Germinal center (tissue), 1 donor: ENCODE data around the gene EGFR.

Experiments used
- DNase-seq: peaks from one replicate; pipeline ENCODE4 v3.0.0; 2012; ENCODE audit warnings: mixed read lengths, low spot score

EGFR gene

DNA sequence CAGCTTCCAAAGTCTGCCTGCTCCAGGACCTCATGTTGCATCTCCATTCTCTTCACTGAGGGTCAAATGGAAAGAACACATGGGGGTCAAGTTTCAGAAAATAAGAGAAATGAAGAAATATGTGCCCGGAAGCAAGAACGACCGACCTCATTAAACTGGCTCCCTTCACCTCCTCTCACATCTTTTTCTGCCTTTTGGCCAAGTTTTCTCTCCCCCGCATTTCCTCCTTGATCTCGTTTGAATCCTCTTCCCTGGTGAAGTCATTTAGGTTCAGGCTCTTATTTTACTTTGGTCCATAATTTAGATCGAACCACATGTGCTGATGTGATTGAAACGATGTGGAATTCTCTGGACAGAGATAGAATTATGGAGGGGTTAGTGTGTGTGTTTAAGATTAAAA lies 44.2 kb downstream of the EGFR start:
- no peak for DNase-seq

DNA sequence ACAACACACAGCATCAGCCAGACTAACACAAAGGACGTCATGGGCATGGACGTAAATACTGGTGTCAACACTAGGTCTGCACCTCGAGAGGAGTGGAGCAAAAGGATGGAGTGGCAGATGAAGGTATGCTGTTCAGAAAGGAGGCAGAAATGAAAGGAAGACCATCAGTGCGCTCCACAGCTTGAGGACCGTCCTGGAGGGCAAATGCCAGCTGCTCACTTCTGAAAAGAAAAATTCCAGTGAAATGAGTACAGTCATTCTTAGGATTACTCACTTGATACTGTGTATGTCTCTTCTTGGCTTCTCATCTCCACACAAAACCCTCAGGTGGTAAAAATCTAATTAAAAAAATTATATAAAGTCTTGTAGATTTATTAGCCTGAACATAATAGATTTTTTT lies 44.8 kb downstream of the EGFR start:
- DNase-seq = no peak

DNA sequence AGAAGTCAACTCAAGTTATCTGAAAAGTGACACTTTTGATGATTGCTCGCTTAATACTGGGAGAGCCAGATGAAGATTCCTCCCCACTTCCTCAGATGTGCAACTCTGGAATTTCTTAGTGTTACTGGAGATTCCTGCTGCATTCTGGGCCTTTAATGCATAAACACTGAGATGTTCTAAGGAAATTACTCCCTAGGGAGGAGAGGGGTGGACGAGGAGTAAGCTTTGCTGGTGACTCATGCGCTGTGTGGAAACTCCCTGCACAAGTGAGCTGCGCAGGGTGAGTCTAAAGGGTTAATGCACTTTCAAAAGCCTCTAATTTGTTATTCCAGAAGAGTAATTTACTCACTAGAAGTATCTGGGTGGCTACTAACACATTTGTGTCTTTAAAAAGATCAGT lies 46.3 kb downstream of the EGFR start:
- DNase-seq = no peak

DNA sequence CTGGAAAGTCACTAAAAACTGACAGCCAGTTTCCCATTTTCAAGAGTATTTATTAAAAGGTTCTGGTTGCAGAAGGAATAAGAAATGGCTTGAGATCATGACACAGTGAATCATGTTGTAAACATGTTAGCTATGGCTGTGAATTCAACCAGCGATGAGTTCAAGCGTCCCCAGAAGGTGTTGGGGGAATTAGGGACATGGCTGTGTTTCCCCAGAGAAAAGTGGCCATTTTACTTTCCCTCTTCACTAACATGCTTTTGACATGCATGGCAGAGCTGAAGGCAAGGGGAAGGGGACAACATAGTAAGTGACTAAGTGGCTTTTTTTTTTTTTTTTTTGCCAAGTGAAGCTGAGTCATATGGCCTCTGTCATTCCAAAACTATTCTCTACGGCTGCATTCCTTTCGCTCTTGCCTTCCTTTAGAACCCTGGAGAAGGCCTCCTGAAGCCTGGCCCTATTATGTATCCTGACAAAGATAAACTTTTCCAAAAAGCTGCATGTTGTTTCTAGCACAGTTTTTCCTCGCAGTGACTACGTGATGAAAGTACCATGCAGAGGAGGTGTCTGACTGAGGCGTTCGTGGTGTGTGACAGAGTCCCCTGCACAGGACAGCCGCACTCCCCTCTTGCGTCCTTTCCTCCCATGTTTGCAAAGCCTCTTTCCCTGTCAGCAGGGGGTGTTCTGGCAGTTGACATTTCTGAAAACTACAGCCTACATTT lies 46.9 kb downstream of the EGFR start:
- DNase-seq = no peak

DNA sequence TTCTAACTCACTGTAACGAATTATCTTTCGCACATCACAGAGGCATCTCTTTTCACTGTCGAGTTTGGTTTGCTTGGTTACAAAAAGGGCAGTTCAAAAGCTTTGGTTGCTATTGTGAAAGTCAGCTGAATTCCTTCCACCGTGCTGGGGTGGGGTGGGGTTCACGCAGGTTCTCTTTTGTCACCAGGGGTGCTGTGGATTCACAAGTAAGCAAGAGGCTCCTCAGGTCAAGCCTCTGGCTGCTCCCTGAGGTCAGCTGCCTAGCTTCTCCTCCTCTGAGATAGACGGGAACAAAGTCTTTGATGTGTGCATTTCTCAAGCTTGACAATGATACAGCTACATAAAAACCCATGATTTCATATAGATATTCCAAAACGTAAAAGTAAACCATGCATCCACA lies 47.7 kb downstream of the EGFR start:
- no peak for DNase-seq

DNA sequence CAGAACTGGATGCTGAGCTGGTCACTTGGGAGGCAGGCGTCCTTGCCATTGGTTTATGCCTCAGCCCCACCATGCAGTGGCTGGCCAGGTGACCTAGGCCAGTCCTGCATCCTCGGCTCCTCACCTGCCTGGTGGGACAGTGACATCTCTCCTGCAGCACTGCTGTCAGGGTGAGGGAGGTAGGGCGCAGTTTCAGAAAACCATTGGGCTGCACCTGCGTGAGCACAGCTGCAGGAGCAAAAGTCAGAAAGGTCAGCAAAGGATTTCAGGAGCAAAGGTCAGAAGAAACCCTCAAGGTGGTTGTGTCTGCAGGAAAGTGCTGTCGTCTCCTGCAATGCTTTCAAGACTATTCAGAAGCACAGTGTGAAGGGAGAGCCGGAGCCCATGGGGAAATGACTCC lies 48.1 kb downstream of the EGFR start:
- DNase-seq = no peak

DNA sequence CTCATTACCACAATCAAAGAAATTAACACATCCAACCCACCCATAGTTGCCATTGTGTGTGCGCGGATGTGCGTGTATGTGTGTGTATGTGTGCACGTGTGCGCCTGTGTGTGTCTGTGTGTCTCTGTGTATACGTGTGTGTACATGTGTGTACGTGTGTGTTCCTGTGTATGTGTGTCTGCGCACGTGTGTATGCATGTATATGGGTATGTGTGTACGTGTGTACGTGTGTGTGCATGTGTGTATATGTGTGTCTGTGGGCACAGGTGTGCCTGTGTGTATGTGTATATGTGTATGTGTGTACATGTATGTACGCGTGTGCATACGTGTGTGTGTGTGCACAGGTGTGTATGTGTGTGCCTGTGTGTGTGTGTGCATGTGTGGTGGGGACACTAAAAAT lies 48.9 kb downstream of the EGFR start:
- no peak for DNase-seq

DNA sequence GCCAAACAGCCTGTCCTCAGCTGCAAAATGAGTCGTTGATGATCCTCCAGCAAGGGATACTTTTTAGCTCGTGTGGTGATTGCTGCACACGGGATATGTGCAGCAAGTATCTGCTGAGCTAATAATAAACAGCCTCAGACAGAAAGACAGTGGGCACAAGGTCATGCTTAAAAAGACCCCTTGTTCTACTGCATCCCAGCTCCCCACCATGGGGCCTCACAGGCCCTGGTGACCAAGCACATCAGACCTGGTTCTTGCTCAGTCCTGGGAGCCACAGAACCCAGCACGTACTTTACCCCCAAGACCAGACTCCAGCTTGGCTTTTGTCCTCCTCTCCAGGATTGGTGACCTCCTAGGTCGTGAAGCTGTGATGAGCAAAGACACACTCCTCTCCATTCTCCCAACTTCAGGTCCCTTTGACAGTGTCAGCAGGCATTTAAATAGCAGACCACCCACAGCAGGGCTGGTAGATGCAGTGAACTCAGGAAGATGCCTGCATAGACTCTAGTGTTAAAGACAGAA lies 50.5 kb downstream of the EGFR start:
- DNase-seq = no peak

DNA sequence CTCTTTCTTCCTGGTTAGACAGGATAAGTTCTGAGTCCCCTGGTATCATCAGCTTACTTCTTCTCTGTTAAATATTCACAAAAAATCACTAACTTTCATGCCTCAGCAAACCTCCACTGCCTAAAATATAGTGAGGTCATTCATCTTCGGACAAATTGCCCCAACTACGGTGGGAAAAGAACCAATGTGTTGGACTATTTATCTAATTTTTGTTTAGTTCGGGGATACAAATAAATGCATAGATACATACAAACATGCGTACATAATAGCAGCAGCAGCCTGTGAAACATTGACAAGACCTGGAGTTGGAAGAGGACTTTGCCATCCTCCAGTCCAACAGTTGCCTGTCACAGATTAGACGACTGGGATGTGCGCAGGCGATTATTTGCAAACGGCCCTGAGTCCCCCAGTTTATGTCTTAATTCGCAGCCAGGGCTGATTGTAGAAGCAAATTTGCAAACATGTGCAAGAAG lies 51.5 kb downstream of the EGFR start:
- DNase-seq = no peak

DNA sequence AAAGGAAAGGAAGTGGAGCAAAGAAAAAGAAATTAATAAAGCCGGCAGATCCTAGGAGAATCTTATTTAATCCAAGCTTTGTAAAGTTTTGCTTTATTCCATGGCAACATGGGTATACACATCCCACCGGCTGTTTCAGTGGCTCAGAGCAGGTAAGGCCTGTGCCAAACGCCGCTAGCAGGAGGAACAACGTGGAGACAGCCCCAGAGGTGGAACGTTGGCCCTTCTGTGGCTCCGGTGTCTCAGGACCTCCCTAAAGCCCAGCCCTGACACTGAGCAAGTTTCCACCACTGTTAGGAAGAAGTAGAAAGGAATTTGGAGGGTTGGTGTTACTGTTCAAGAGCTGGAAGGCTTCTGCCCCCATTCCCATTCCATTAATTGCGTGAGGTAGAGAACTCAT lies 52.0 kb downstream of the EGFR start:
- no peak for DNase-seq

DNA sequence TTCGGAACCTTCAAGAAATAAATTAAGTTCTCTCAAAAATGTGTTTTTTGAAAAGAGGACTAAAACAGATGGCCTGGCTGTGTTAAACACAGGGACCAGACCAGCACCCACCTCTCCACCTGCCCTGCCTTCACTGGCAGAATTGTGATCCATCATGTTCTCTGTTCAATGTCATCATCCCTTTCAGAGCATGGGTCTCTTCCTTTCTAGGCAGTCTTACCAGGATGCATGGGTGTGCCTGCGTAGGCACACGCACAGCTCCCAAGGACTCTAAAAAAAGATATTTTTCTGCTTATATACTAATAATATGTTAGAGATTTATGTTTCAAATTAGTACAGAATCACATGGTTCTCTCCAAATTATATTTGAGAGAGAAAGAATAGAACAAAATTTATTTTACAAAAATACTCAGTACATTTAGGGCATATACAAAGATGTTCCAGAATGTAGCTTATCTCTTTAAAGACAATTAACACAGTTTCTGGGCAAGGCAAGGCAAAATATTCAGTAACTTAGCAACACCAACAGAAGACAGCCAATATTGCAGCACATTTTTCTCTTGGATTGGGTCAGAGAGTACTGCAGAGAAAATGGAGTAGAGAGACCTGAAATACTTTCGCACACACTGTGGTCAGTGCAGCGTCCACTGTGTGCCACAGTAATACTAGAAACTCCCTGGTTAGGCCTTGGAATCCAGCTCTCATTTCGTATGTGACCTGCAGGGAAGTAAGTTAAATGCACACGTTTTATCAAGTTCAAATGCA lies 52.8 kb downstream of the EGFR start:
- no peak for DNase-seq

DNA sequence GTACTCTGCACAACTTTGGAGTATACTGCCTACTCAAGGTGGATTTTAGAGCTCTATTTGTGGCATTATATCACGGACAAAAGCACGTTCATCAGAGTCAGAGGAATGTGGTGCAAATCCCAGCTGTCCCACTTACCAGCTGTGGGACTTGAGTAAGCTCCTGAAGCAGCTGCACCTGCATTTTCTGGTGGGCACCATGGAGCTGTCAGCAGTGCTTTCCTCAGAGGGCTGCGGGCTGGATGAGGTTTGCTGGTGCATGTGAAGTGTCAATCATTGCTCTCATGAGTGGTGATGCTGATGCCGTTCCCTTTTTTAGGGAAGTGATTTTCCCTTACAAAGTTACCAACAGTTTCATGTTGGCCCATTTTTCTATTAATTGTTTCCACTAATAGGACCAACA lies 53.4 kb downstream of the EGFR start:
- no peak for DNase-seq

DNA sequence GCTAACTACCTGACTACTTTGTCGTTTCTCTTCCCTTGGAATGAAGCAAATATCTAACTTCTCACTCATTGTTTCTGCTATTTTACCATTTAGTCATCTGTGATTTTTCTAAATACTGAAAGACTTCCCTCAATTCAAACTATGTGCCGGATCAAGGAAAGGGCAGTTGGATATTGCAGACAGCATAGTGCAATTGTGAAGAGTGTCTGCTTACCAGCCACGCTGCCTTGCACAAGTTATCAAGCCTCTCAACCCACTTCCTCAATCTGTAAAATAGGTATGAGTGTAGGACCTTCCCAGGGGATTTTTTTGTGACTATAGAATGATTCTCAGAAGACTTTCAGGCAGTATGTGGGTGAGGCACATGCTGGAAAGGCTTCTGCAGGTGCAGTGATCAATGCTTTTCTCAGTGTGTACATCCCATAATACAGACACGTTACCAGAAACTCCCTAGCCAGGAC lies 54.3 kb downstream of the EGFR start:
- peak; percentile 43 for DNase-seq

DNA sequence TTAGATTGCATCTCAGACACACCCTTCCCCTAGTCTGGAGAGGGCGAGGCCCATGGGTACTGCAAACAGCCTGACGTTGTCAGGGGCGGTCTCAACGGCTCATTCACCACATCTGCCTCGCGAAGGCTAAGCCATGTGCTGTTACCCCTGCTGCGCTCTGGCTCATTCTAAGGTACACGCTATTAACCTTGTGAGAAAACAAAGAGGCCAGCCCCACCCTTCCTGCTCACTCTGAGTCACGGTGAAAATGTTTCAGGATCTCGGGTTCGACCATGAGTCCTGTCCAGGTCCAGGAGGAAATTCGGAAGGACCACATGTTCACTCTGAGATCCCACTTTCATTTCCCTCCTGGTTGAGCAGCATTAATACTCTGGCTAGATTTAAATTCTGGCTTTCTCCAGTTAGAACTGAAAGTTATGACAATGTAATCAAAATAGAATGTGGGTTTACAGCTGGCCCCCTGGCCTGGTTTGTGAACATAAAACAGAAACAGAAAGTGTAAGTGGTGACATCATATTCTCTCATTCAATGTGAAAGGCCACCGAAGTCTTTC lies 55.2 kb downstream of the EGFR start:
- DNase-seq = peak; percentile 77

DNA sequence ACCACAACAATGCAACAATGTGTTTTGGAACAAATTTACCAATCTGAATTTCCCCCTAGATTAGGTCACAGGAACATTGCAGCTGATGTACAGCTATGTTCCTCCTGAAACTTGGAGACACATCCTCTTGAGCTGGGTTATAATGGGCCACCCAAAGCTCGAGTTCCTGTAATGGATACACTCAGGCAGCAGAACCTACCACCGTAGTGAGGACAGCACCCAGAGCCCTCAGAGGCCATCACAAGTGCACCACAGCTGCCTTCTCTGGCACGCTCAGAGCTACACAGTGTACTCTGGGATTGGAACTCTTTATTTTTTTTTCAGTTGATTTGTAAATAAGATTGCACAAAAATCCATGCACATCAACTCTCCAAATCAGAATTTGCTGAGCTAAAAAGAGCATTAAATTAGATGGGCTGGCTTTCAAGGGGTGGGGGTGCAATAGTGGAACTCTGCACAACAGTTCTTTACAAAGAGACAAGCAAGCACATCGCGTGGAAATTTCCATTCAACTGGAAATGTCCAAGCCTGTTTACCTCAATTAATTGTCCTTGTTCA lies 56.7 kb downstream of the EGFR start:
- DNase-seq = no peak

DNA sequence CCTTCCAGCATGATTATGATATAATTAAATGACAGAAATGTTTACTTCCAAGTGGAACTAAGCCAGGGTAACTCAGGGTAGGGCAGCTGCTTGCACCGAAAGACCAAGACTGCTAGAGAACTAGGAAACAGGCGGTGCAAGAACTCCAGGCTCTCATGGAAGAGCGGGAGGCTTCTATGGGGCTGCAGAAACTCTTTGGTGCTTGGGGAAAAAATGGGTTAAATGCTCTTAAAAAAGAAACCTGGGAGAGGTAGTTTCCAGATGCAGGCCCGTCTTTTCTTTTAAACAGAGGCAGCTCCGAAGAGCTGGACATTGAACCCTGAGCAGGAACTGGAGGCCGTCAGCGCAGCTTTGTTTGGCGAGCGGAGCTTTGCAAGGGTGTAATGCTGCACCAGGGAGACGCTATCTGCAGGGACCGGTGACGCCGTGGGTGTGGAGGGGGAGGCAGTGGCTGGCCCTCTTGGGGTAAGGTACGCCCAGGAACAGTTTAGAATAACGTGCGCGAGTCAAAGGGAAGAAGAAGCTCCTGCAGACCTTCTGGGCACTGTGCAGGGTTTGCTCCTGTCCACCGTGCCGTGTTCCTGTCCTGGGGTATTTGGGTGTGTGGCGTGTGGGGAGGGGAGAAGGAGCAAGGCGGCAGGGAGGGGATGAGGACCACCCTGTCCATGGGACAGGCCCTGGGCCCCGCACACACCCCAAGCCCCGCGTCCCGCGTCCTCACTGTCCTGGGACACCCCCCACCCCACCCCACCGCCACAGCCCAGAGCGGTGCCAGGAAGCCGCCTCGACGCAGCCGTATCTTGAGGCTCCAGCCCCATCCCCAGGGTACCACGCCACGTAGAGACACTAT lies 59.0 kb downstream of the EGFR start:
- DNase-seq = no peak

DNA sequence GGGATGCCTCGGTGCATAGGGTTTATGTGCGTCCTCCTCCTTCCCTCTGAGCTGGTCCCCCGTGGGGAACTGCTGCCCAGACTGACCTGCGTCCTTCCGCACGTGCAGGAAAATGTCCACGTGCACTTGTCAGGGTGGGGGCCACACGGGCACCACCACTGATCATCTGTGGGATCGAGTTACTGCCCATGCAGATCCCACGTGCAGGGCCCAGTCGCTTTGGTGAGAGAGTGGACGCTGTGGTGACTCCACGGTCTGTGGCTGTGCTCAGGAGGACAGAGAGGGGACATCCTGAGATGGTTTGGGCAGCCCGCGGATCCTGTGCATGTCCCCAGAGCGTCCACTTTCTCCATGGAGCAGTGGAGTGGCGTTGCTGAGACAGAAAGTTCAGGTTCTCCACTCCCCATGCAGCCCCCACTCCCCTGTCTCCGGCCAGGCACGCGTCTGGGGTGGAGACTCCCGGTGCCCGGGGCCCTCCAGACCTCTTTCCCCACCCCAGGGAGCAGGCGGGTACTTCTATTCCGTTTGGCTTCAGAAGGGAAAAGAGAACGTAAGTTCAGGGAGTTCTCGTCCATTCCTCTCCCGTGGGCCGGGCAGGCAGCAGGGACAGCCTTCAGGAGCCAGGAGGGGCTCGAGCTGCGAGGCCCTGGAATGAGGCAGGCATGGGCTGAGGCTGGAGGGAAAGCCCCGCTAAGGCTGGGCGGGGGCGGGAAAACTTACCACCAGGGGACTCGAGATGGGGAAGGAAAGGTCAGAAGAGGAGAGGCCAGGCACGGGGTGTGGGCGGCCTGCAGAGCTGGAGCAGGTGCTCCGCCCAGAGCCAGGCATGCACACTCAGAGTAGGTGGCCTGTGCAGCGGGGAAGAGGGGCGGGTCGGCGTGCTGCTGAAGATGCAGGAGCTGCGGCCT lies 59.9 kb downstream of the EGFR start:
- DNase-seq = no peak

DNA sequence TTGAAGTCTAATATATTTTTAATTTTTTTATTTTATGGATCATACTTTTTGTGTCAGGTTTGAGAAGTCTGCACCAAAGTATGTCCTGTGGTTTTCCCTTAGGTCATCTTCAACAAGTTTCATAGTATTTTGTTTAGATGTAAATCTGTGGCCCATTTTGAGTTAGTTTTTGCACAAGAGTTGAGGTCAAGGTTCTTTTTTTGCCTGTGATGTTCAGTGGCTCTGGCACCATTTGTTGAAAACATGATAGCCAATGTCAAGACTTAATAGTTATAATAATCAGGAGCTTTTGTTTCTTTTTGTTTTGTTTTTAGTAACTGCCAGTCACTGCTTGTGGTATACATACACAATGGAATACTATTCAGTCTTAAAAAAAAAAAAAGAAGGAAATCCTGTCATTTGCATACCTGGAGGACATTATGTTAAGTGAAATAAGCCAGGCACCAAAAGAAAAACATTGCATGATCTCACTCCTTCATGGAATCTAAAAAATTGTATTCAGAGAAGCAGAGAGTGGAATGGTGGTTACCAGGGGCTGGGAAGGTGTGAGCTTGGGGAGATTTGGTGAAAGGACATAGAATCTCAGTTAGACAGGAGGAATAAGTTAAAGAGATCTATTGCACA lies 61.3 kb downstream of the EGFR start:
- no peak for DNase-seq

DNA sequence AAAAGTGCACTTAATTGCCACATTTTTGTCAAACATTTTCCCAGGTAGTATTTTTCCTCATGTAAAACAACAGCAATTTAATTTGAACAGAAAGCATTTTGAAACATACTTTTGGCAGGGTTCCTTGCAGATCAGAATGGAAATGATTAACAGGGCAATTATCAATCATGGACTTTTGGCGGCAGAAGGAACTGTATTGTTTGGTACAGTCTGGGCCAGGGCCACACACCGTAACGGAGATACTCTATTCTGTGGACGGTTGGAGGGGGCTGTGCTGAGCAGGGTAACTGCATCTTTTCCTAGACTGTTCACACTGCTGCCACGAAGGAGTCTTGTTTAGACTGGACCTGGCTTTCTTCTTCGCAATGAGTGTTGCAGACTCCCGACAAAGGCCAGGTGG lies 62.3 kb downstream of the EGFR start:
- DNase-seq = no peak
